ENCODE measurements around the gene ALDH1B1.

- TF ChIP-seq ZNF511 (CRISPR knock-in tag; IDR thresholded peaks at IDR 0.05) (no peak), CTCF (IDR thresholded peaks at IDR 0.05 in 2 of 3, conservative IDR thresholded peaks at IDR 0.05 in 1 of 3; ENCODE audit: insufficient read depth in 2 of 3, low read depth in 1 of 3, low read length in 3 of 3) (no peak), USF1 (CRISPR knock-in tag; IDR thresholded peaks at IDR 0.05) (no peak), NRF1 (conservative IDR thresholded peaks at IDR 0.05 in 1 of 2, IDR thresholded peaks at IDR 0.05 in 1 of 2) (no peak)
Measured at GRCh38 chr9:38363589-38363925, 28.9 kb upstream of the ALDH1B1 start.
